NT2/D1 (cell line): ENCODE results near the gene EHHADH.

Source experiments
- SUZ12 ChIP-seq: IDR thresholded peaks from 2 replicates; pipeline ENCODE4 v1.6.1; 2011; ENCODE audit not compliant: insufficient read length, insufficient read depth; ENCODE audit errors: extremely low read depth
- YY1 ChIP-seq: IDR thresholded peaks from 2 replicates; pipeline ENCODE4 v1.6.1; 2011; ENCODE audit not compliant: insufficient read length, insufficient read depth
- ZNF274 ChIP-seq: IDR thresholded peaks from 2 replicates; pipeline ENCODE4 v1.6.1; 2011; ENCODE audit warnings: mild to moderate bottlenecking, low read depth, low read length

GRCh38 chr3:185276415-185276814, 22.6 kb upstream of the EHHADH start:
- TF ChIP-seq YY1 (no peak), SUZ12 (no peak), ZNF274 (no peak)
